Lower leg skin (tissue), 4 donors: ENCODE measurements around the gene BRD9. TPM values are rescaled to one million over a fixed set of nuclear protein-coding genes. Genes with fewer than 3 reads are reported as not detected.
"Not testable (repeated sequence)": the region's sequence is repeated elsewhere in the genome, so short reads cannot be mapped to it uniquely, and the experiment has no call there.

ENCODE experiments used
- DNase-seq, 2 donors: peaks; one replicate each; pipeline ENCODE4 v3.0.0-alpha.2; 2019; ENCODE audit warnings: low spot score in 2 of 2
- H3K4me3 ChIP-seq: fragments of 200-600 bp; sonication (generic); 2 replicates; pipeline ENCODE4 v1.5.1; 2017; ENCODE audit warnings: mild to moderate bottlenecking, low read depth; ENCODE audit not compliant: poor library complexity, severe bottlenecking
- CTCF ChIP-seq, 3 donors: fragments of 450-650 bp; IDR thresholded peaks; one replicate each; pipeline ENCODE4 v1.5.1; 2016; ENCODE audit warnings: antibody characterized with exemption in 3 of 3, mild to moderate bottlenecking in 3 of 3, moderate library complexity in 2 of 3
- POLR2A ChIP-seq, 2 donors: fragments of 450-650 bp; IDR thresholded peaks; one replicate each; pipeline ENCODE4 v1.6.1; 2016 to 2017; ENCODE audit warnings: antibody characterized with exemption in 2 of 2, mild to moderate bottlenecking in 1 of 2, moderate library complexity in 1 of 2
- WGBS, 2 donors: methylation state at CpG; one replicate each; pipeline ENCODE4 v1.1.5; 2018; 5-methylcytosine and 5-hydroxymethylcytosine counted together
- intact Hi-C: fragments of 100-400 bp; cut with DNase I; formaldehyde crosslinking; loops from one replicate; pipeline ENCODE4 v1.15.0; 2023; ENCODE audit warnings: low total_unique reads
- total RNA-seq, 4 donors: library from RNA; depleted of rRNA; stranded (reverse); fragments of >200 nt; gene quantifications; one replicate each; pipeline ENCODE4 v1.1.0, GENCODE V29; 2016

Gene BRD9
- total RNA-seq, 4 donors from 2014 or later, result 27.5 to 49.6 (median 28.6) TPM

- intact Hi-C loops, result no loop called here
- no peak for DNase-seq
- H3K4me3 ChIP-seq, result no peak overlapping the region
- TF ChIP-seq CTCF (IDR thresholded peaks at IDR 0.05) (no peak), POLR2A (IDR thresholded peaks at IDR 0.05) (no peak)
- WGBS, 2 donors, result 66 to 90% methylated on average over 5 to 14 of the region's 16 CpGs
Measured at GRCh38 chr5:884345-885126, 8.1 kb downstream of the BRD9 start.

- 80 to 85% methylated on average over 27 to 28 of the region's 29 CpGs for WGBS, 2 donors
- H3K4me3 ChIP-seq, result no peak overlapping the region
- intact Hi-C loops, result no loop called here
- DNase-seq, result no peak
- no peak for TF ChIP-seq POLR2A (IDR thresholded peaks at IDR 0.05)
- TF ChIP-seq CTCF (IDR thresholded peaks at IDR 0.05), result no peak
Measured at GRCh38 chr5:883475-884181, 9.0 kb downstream of the BRD9 start.

GRCh38 chr5:882253-883183 is 10.1 kb downstream of the BRD9 start:
- DNase-seq, result no peak
- intact Hi-C loops, result no loop called here
- H3K4me3 ChIP-seq, result no peak overlapping the region
- 90 to 93% methylated on average over 33 of the region's 33 CpGs for WGBS, 2 donors
- no peak for TF ChIP-seq CTCF (IDR thresholded peaks at IDR 0.05)
- no peak for TF ChIP-seq POLR2A (IDR thresholded peaks at IDR 0.05)

DNA sequence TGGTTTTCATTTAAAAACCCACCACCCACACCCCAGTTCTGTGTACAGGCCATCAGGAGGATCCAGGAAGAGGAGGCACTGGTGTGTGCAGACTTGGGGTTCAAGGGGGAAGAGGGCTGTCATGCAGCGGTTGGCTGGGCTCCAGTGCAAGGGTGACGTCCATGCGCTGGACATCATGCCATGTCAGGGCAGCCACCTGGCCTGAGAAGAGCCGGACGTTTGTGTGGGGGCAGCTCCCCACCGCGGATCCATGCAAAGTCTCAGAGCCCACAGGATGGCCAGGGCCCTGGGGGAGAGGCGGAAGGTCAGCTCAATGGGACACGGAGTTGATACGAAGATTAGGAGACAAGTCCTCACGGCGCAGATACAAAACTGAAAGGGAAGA is 11.1 kb downstream of the BRD9 start:
- no peak for DNase-seq
- 87 to 89% methylated on average over 12 of the region's 12 CpGs for WGBS, 2 donors
- TF ChIP-seq CTCF (IDR thresholded peaks at IDR 0.05) (no peak), POLR2A (IDR thresholded peaks at IDR 0.05) (no peak)
- no peak overlapping the region for H3K4me3 ChIP-seq
- intact Hi-C loops, result no loop called here

DNA sequence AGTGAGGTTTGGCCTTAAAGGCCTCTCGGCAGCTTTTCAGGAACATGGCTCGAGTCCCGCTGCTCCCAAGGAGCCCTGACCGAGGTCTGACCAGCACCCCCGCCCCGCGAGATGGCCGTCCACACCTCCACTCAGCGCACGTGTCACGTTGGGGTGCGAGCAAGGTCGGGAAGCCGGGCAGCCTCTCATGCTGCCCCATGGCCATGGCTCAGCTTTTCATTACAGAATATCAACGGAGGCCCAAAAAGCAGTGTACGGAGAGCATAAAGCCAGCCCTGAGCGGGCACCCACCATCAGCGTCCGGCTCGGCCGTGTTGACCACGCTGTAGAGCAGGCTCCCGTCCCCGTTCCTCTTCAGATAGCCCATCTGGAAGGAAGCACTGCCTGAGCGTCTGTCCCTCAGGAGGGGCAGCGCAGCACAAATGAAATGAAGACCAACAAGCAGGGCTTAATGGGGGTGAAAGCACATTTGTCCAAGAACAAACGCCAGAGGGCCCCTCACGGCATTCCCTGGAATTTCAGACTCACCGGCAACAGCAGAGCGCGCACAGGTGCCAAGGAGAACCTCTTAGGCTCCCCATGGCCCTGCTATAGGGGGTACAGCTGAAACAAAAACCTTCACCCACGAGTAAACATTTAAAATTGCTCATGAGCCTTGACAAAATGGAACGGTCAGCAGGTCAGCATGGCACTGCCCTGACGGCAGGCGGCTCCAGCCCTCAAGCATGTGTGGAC is 11.6 kb downstream of the BRD9 start:
- no peak overlapping the region for H3K4me3 ChIP-seq
- DNase-seq, result no peak
- no peak for TF ChIP-seq POLR2A (IDR thresholded peaks at IDR 0.05)
- no peak for TF ChIP-seq CTCF (IDR thresholded peaks at IDR 0.05)
- 93 to 94% methylated on average over 20 to 34 of the region's 35 CpGs for WGBS, 2 donors
- intact Hi-C loops, result no loop called here

- intact Hi-C loops, H3K4me3 ChIP-seq, DNase-seq: not testable (repeated sequence)
- no CpG with 5 or more reads among the region's 8 CpGs for whole genome bisulfite sequencing, 2 donors
Measured at GRCh38 chr5:878677-879076, 13.9 kb downstream of the BRD9 start.
